H1 (cell line): ENCODE measurements around the gene GATB. TPM values are rescaled to one million over a fixed set of nuclear protein-coding genes. Genes with fewer than 3 reads are reported as not detected.

ENCODE experiments used
- CTCF ChIA-PET: fragments of 300-600 bp; sonication (Branson Sonifier 250); formaldehyde crosslinking; loops from one replicate; lab custom pipeline; 2021; ENCODE audit not compliant: partially characterized antibody; lab: Charles Lee
- POLR2A ChIA-PET: fragments of 300-600 bp; sonication (Branson Sonifier 250); formaldehyde crosslinking; loops from one replicate; lab custom pipeline; 2021; ENCODE audit warnings: inconsistent platforms; ENCODE audit not compliant: partially characterized antibody; lab: Charles Lee
- DNase-seq, 2 experiments: peaks; one replicate each; pipeline versions ENCODE4 v3.0.0 to v3.0.0-alpha.2; 2010 to 2022; ENCODE audit warnings: low spot score in 2 of 2, low read depth in 1 of 2, mixed read lengths in 1 of 2
- FAIRE-seq: peaks from 2 replicates; lab custom pipeline; 2011; peaks lifted over from hg19 to GRCh38; lab: Jason Lieb, UNC
- H2AFZ ChIP-seq: 2 replicates; pipeline ENCODE4 v1.8.1; 2012; ENCODE audit warnings: low read length, inconsistent platforms
- H2AK5ac ChIP-seq: 2 replicates; pipeline ENCODE4 v1.6.1; 2013; ENCODE audit warnings: low read depth, low read length
- H2BK120ac ChIP-seq: replicated peaks from 2 replicates; pipeline ENCODE3; 2013; ENCODE audit warnings: low read depth, low read length, inconsistent platforms
- H2BK12ac ChIP-seq: 2 replicates; pipeline ENCODE4 v1.6.1; 2013; ENCODE audit warnings: low read depth, low read length
- H2BK15ac ChIP-seq: 2 replicates; pipeline ENCODE4 v1.6.1; 2013; ENCODE audit warnings: low read length
- H2BK20ac ChIP-seq: 2 replicates; pipeline ENCODE4 v1.6.1; 2013; ENCODE audit warnings: low read length
- H2BK5ac ChIP-seq: 2 replicates; pipeline ENCODE4 v1.6.1; 2013; ENCODE audit warnings: low read depth, low read length
- H3K14ac ChIP-seq: 2 replicates; pipeline ENCODE4 v1.6.1; 2013; ENCODE audit warnings: inconsistent platforms; ENCODE audit not compliant: insufficient read length
- H3K18ac ChIP-seq: 2 replicates; pipeline ENCODE4 v1.6.1; 2013; ENCODE audit warnings: low read length; ENCODE audit errors: extremely low read depth
- H3K23ac ChIP-seq: 2 replicates; pipeline ENCODE4 v1.6.1; 2013; ENCODE audit warnings: inconsistent platforms; ENCODE audit not compliant: insufficient read length
- H3K23me2 ChIP-seq: 2 replicates; pipeline ENCODE4 v1.6.1; 2013; ENCODE audit warnings: low read depth, low read length
- H3K27ac ChIP-seq: 2 replicates; pipeline ENCODE4 v1.6.1; 2011; ENCODE audit warnings: low read depth, low read length, inconsistent platforms
- H3K27me3 ChIP-seq, 4 experiments: replicated peaks in 1 of 4; 1 replicate in 1 of 4; 2 replicates in 3 of 4; pipeline versions ENCODE4 v1.6.1 to v1.8.1; 2011 to 2013; ENCODE audit warnings: low read length in 3 of 4, mild to moderate bottlenecking in 3 of 4, inconsistent platforms in 2 of 4, mixed read lengths in 2 of 4, moderate library complexity in 1 of 4; ENCODE audit not compliant: control insufficient read depth in 3 of 4, insufficient read depth in 3 of 4; ENCODE audit errors: extremely low read depth in 1 of 4
- H3K36me3 ChIP-seq, 4 experiments: 2 replicates each; pipeline versions ENCODE4 v1.6.1 to v1.8.1; 2011 to 2013; ENCODE audit warnings: mild to moderate bottlenecking in 4 of 4, low read length in 3 of 4, moderate library complexity in 2 of 4, control low read depth in 1 of 4, inconsistent platforms in 1 of 4; ENCODE audit not compliant: insufficient read depth in 4 of 4, control insufficient read depth in 2 of 4
- H3K4ac ChIP-seq: replicated peaks from 2 replicates; pipeline ENCODE3; 2013; ENCODE audit warnings: low read length, low read depth, mixed read lengths, inconsistent platforms; ENCODE audit not compliant: insufficient read length
- H3K4me1 ChIP-seq, 4 experiments: replicated peaks in 1 of 4; 1 replicate in 1 of 4; 2 replicates in 3 of 4; pipeline versions ENCODE4 v1.6.1 to v1.8.1; 2011 to 2013; ENCODE audit warnings: low read length in 3 of 4, inconsistent platforms in 2 of 4, mixed read lengths in 1 of 4; ENCODE audit not compliant: insufficient read depth in 4 of 4, control insufficient read depth in 3 of 4
- H3K4me2 ChIP-seq, 2 experiments: 2 replicates each; pipeline versions ENCODE4 v1.6.1 to v1.8.1; 2011 to 2013; ENCODE audit warnings: low read depth in 2 of 2, low read length in 2 of 2, control low read depth in 1 of 2, inconsistent platforms in 1 of 2, mild to moderate bottlenecking in 1 of 2; ENCODE audit not compliant: insufficient read depth in 1 of 2
- H3K4me3 ChIP-seq, 4 experiments: fragments of 200-600, 300-600 bp in 1 of 4; sonication (generic), shearing (Covaris generic), sonication (Bioruptor Twin) in 1 of 4; 2 replicates each; pipeline versions ENCODE4 v1.5.1 to v1.8.1; 2011 to 2016; ENCODE audit warnings: low read length in 4 of 4, low read depth in 3 of 4, control low read depth in 2 of 4, inconsistent platforms in 2 of 4, mild to moderate bottlenecking in 2 of 4, mixed read lengths in 1 of 4, moderate library complexity in 1 of 4; ENCODE audit not compliant: insufficient read depth in 2 of 4; ENCODE audit errors: extremely low read depth in 1 of 4
- H3K56ac ChIP-seq: replicated peaks from 2 replicates; pipeline ENCODE3; 2013; ENCODE audit warnings: low read depth, mild to moderate bottlenecking, mixed read lengths, low read length, inconsistent platforms; ENCODE audit not compliant: insufficient read length
- H3K79me1 ChIP-seq: 2 replicates; pipeline ENCODE4 v1.6.1; 2013; ENCODE audit warnings: low read depth, low read length, control low read depth
- H3K79me2 ChIP-seq, 2 experiments: 2 replicates each; pipeline versions ENCODE4 v1.6.1 to v1.8.1; 2012 to 2013; ENCODE audit warnings: low read length in 2 of 2, mild to moderate bottlenecking in 2 of 2, inconsistent platforms in 1 of 2; ENCODE audit not compliant: insufficient read depth in 2 of 2, control insufficient read depth in 1 of 2
- H3K9ac ChIP-seq, 4 experiments: replicated peaks in 1 of 4; 1 replicate in 1 of 4; 2 replicates in 3 of 4; pipeline versions ENCODE4 v1.6.1 to v1.8.1; 2011 to 2013; ENCODE audit warnings: low read depth in 3 of 4, low read length in 3 of 4, control low read depth in 2 of 4, mild to moderate bottlenecking in 2 of 4, moderate library complexity in 2 of 4, inconsistent platforms in 1 of 4; ENCODE audit errors: extremely low read depth in 1 of 4
- H3K9me3 ChIP-seq, 2 experiments: 2 replicates each; pipeline versions ENCODE4 v1.6.1 to v1.8.1; 2012 to 2013; ENCODE audit warnings: mild to moderate bottlenecking in 2 of 2, moderate library complexity in 2 of 2, control low read depth in 1 of 2, inconsistent platforms in 1 of 2, low read depth in 1 of 2, low read length in 1 of 2, mixed read lengths in 1 of 2; ENCODE audit not compliant: insufficient read depth in 2 of 2
- H4K20me1 ChIP-seq, 2 experiments: replicated peaks in 1 of 2; 2 replicates each; pipeline versions ENCODE3 to v1.8.1; 2011 to 2013; ENCODE audit warnings: inconsistent platforms in 2 of 2, low read length in 2 of 2, mild to moderate bottlenecking in 1 of 2; ENCODE audit not compliant: insufficient read depth in 2 of 2, control insufficient read depth in 1 of 2
- H4K5ac ChIP-seq: 2 replicates; pipeline ENCODE4 v1.6.1; 2013; ENCODE audit warnings: low read length, low read depth, mixed read lengths, inconsistent platforms; ENCODE audit not compliant: insufficient read length
- H4K8ac ChIP-seq: 2 replicates; pipeline ENCODE4 v1.8.0; 2013; ENCODE audit warnings: mild to moderate bottlenecking, moderate library complexity, low read length, inconsistent platforms; ENCODE audit not compliant: insufficient read depth; ENCODE audit errors: extremely low read depth
- H4K91ac ChIP-seq: replicated peaks from 2 replicates; pipeline ENCODE3; 2013; ENCODE audit warnings: low read length, mixed read lengths, inconsistent platforms; ENCODE audit not compliant: insufficient read length
- ATF2 ChIP-seq: IDR thresholded peaks from 2 replicates; pipeline ENCODE4 v1.6.1; 2012; ENCODE audit warnings: low read length, inconsistent platforms
- BACH1 ChIP-seq: IDR thresholded peaks from 2 replicates; pipeline ENCODE4 v1.6.1; 2012; ENCODE audit warnings: low read length, improper control_type of control experiment
- BCL11A ChIP-seq, 2 experiments: IDR thresholded peaks; one replicate each; pipeline ENCODE4 v1.6.1; 2011; ENCODE audit warnings: low read depth in 2 of 2, low read length in 2 of 2, mild to moderate bottlenecking in 2 of 2
- CHD2 ChIP-seq: IDR thresholded peaks from 2 replicates; pipeline ENCODE4 v1.6.1; 2012; ENCODE audit warnings: low read length, improper control_type of control experiment
- EGR1 ChIP-seq: IDR thresholded peaks from 2 replicates; pipeline ENCODE4 v1.6.1; 2011; ENCODE audit warnings: low read depth, low read length, borderline replicate concordance
- EZH2 ChIP-seq: fragments of 200-600 bp; sonication (generic); IDR thresholded peaks from 2 replicates; pipeline ENCODE4 v1.7.1; 2012; ENCODE audit warnings: low read depth, mild to moderate bottlenecking, moderate library complexity, low read length, inconsistent platforms; ENCODE audit not compliant: severe bottlenecking
- KDM5A ChIP-seq: fragments of 200-600 bp; IDR thresholded peaks from 2 replicates; pipeline ENCODE4 v1.7.1; 2012; ENCODE audit warnings: mild to moderate bottlenecking, low read length, inconsistent platforms, mixed read lengths
- POLR2A ChIP-seq, 2 experiments: IDR thresholded peaks; 1 replicate in 1 of 2; 2 replicates in 1 of 2; pipeline ENCODE4 v1.6.1; 2011; ENCODE audit warnings: low read depth in 2 of 2, low read length in 2 of 2, mild to moderate bottlenecking in 2 of 2; ENCODE audit errors: control extremely low read depth in 1 of 2
- WGBS, 2 experiments: shearing (Covaris generic) in 1 of 2; methylation state at CpG; one replicate each; pipeline versions ENCODE4 v1.1.6 to v1.1.7; 2013 to 2015; ENCODE audit warnings: low lambda C conversion rate in 2 of 2, mixed read lengths in 2 of 2, inconsistent platforms in 1 of 2, low coverage in 1 of 2, missing lambda C conversion rate in 1 of 2; ENCODE audit not compliant: insufficient replicate concordance in 2 of 2, insufficient coverage in 1 of 2, insufficient read length in 1 of 2; ENCODE audit errors: extremely low coverage in 1 of 2, missing lambda C conversion rate in 1 of 2; 5-methylcytosine and 5-hydroxymethylcytosine counted together
- polyA plus RNA-seq, 7 experiments: library from polyadenylated mRNA; depleted of rRNA in 3 of 7; stranded (reverse) in 5 of 7; unstranded in 2 of 7; fragments of >200 nt in 5 of 7; fragments of 200-250 nt in 2 of 7; gene quantifications; 1 replicate in 5 of 7; 2 replicates in 1 of 7; 4 replicates in 1 of 7; pipeline versions ENCODE4 v1.2.1 to v1.2.3, GENCODE V29; 2011 to 2013; ENCODE audit warnings: missing spikeins in 2 of 7, mixed read lengths in 2 of 7
- total RNA-seq: library from RNA; stranded (reverse); fragmentation: NEBNext Ultra II Directional; extraction: Animal tissue kit (Norgen Biotek cat#: 25700); gene quantifications from 2 replicates; pipeline ENCODE4 v1.2.1, GENCODE V29; 2021
- TF ChIP-seq, protein P1 (sequence below): IDR thresholded peaks from 2 replicates; pipeline ENCODE4 v1.6.1; 2012; ENCODE audit warnings: inconsistent platforms

Gene GATB
- total and polyA plus RNA-seq, 2 of the 8 experiments (the other 6 are each of a cell fraction or from before 2014, with no cell fraction given), result 15.3 to 18.0 TPM

GRCh38 chr4:151653548-151653918 lies 107.3 kb downstream of the GATB start:
- H3K79me2 ChIP-seq, result no peaks in the 10 kb centered on the region
- H3K9me3 ChIP-seq, result no peaks in the 10 kb centered on the region
- H2BK20ac ChIP-seq, result no peak overlapping the region
- H3K4me1 ChIP-seq, result no peaks in the 10 kb centered on the region
- no peak overlapping the region for H3K4me3 ChIP-seq
- no peak overlapping the region for H2BK15ac ChIP-seq
- no peak overlapping the region for H3K14ac ChIP-seq
- POLR2A ChIA-PET, result no interaction called here
- no peak overlapping the region for H2BK12ac ChIP-seq
- H3K79me1 ChIP-seq, result no peaks in the 10 kb centered on the region
- 90% methylated on average over 7 of the region's 7 CpGs; no CpG with 5 or more reads in 1 of the 2 experiments for WGBS, 2 experiments
- no peak overlapping the region for H2BK5ac ChIP-seq
- no peak overlapping the region for H4K5ac ChIP-seq
- no peak overlapping the region for H3K23ac ChIP-seq
- FAIRE-seq, result no peak
- no peak overlapping the region for H3K56ac ChIP-seq
- no peak overlapping the region for H3K4ac ChIP-seq
- H3K27ac ChIP-seq, result no peak overlapping the region
- no peak for DNase-seq
- no peak overlapping the region for H2AK5ac ChIP-seq
- no peak overlapping the region for H4K91ac ChIP-seq
- H3K4me2 ChIP-seq, result no peak overlapping the region
- H4K8ac ChIP-seq, result no peak overlapping the region
- no peak overlapping the region for H3K9ac ChIP-seq
- H3K36me3 ChIP-seq, result peaks cover 7 to 40% (median 17%) of the 10 kb centered on the region in 4 experiments
- no peaks in the 10 kb centered on the region for H3K23me2 ChIP-seq
- no peak overlapping the region for H2BK120ac ChIP-seq
- no peak overlapping the region for H2AFZ ChIP-seq
- CTCF ChIA-PET, result interaction anchor here (1.3 to 2.5 kb wide), 4 partner anchors 9 to 107 kb away, joined by 3 to 10 read pairs (median 3); no protein-coding TSS in a partner anchor
- no peaks in the 10 kb centered on the region for H4K20me1 ChIP-seq
- H3K18ac ChIP-seq, result no peak overlapping the region
- no peaks in the 10 kb centered on the region for H3K27me3 ChIP-seq
- TF ChIP-seq KDM5A, result no peak
- TF ChIP-seq EZH2, result no peak
- TF ChIP-seq, protein P1, sequence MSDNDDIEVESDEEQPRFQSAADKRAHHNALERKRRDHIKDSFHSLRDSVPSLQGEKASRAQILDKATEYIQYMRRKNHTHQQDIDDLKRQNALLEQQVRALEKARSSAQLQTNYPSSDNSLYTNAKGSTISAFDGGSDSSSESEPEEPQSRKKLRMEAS, result no peak
- TF ChIP-seq ATF2, result no peak
- no peak for TF ChIP-seq BCL11A (IDR thresholded peaks at IDR 0.05; ENCODE audit: low read depth in 2 of 2, low read length in 2 of 2)
- TF ChIP-seq EGR1, result no peak
- no peak for TF ChIP-seq POLR2A (IDR thresholded peaks at IDR 0.05; ENCODE audit: control extremely low read depth in 1 of 2, low read depth in 2 of 2, low read length in 2 of 2)
- TF ChIP-seq BACH1, result no peak
- TF ChIP-seq CHD2, result no peak
